MM.1S (cell line): ENCODE data around the gene RAB29.

ENCODE experiments used
- EZH2 ChIP-seq: fragments of 300-600 bp; sonication (generic); optimal IDR thresholded peaks from 2 replicates; pipeline ENCODE3; 2017; ENCODE audit warnings: low read depth, mild to moderate bottlenecking, antibody characterized with exemption, low read length, mixed read lengths
- EZH2phosphoT487 ChIP-seq: fragments of 300-600 bp; sonication (generic); IDR thresholded peaks from 2 replicates; pipeline ENCODE4 v1.6.1; 2018; ENCODE audit warnings: antibody characterized with exemption, low read length
- TF ChIP-seq, protein P1 (sequence below): fragments of 300-600 bp; sonication (generic); IDR thresholded peaks from 2 replicates; pipeline ENCODE4 v1.5.1; 2016; ENCODE audit warnings: antibody characterized with exemption, low read length, mixed read lengths

DNA sequence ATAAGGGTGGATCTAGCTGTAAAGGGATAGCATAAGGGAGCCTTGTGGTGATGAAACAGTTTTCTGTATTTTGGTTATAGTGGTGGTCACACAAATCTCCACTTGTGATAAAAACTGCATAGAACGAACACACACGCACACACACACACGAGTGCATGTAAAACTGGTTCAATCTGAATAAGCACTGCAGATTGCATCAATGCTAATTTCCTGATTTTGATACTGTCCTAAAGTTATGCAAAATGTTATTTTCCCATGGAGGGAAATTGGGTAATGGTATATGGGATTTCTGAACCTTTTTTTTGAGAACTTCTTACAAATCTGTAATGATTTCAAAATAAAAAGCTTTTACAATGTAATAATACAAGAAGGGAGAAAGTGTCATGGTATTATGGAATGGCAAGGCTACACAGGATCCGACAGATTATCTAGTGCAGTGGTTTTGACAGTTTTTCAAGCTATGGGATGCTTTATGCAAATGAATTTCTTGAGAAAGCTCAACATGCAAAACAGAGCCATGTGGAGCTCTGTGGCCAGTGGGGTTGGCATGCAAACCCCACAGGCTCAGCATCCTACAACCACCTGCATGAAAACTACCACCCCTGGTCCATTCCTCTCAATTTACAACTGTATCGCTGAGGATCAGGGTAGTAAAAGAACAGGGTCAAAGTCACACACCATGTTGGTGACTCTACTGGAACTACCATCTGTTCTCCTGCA lies 18.9 kb upstream of the RAB29 start:
- TF ChIP-seq, protein P1, sequence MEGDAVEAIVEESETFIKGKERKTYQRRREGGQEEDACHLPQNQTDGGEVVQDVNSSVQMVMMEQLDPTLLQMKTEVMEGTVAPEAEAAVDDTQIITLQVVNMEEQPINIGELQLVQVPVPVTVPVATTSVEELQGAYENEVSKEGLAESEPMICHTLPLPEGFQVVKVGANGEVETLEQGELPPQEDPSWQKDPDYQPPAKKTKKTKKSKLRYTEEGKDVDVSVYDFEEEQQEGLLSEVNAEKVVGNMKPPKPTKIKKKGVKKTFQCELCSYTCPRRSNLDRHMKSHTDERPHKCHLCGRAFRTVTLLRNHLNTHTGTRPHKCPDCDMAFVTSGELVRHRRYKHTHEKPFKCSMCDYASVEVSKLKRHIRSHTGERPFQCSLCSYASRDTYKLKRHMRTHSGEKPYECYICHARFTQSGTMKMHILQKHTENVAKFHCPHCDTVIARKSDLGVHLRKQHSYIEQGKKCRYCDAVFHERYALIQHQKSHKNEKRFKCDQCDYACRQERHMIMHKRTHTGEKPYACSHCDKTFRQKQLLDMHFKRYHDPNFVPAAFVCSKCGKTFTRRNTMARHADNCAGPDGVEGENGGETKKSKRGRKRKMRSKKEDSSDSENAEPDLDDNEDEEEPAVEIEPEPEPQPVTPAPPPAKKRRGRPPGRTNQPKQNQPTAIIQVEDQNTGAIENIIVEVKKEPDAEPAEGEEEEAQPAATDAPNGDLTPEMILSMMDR = no peak
- TF ChIP-seq EZH2 (no peak), EZH2phosphoT487 (no peak)
